CD4-positive, alpha-beta T cell treated with Interleukin-10 for 1 hour (primary cell): Measurements from ENCODE around the gene SLC25A43.
"Not testable (repeated sequence)": the region's sequence is repeated elsewhere in the genome, so short reads cannot be mapped to it uniquely, and the experiment has no call there.

Experiments used
- DNase-seq: peaks from one replicate; pipeline ENCODE4 v3.0.0-alpha.2; 2020

Gene SLC25A43

GRCh38 chrX:119410027-119410819 is 11.1 kb downstream of the SLC25A43 start:
- no peak for DNase-seq

GRCh38 chrX:119410854-119411253 is 11.7 kb downstream of the SLC25A43 start:
- DNase-seq, result no peak

GRCh38 chrX:119411959-119412358 is 12.8 kb downstream of the SLC25A43 start:
- no peak for DNase-seq

- DNase-seq, result no peak
Observed at GRCh38 chrX:119417376-119417775, 18.2 kb downstream of the SLC25A43 start.

GRCh38 chrX:119417842-119418241 is 18.7 kb downstream of the SLC25A43 start:
- no peak for DNase-seq

GRCh38 chrX:119419146-119419545 is 20.0 kb downstream of the SLC25A43 start:
- no peak for DNase-seq

- DNase-seq, result no peak
Observed at GRCh38 chrX:119419898-119420297, 20.8 kb downstream of the SLC25A43 start.

GRCh38 chrX:119421016-119421705 is 22.0 kb downstream of the SLC25A43 start:
- no peak for DNase-seq

- DNase-seq, result no peak
Observed at GRCh38 chrX:119423631-119424030, 24.5 kb downstream of the SLC25A43 start.

- no peak for DNase-seq
Observed at GRCh38 chrX:119424999-119425398, 25.9 kb downstream of the SLC25A43 start.

- DNase-seq, result no peak
Observed at GRCh38 chrX:119427024-119427794, 28.1 kb downstream of the SLC25A43 start.

- no peak for DNase-seq
Observed at GRCh38 chrX:119427795-119428185, 28.7 kb downstream of the SLC25A43 start.

GRCh38 chrX:119429471-119429870 is 30.3 kb downstream of the SLC25A43 start:
- no peak for DNase-seq

- DNase-seq, result not testable (repeated sequence)
Observed at GRCh38 chrX:119441295-119441694, 42.2 kb downstream of the SLC25A43 start.

GRCh38 chrX:119442286-119442685 is 43.1 kb downstream of the SLC25A43 start:
- DNase-seq, result no peak

GRCh38 chrX:119453202-119453601 is 54.1 kb downstream of the SLC25A43 start:
- no peak for DNase-seq

- DNase-seq, result no peak
Observed at GRCh38 chrX:119455264-119455663, 56.1 kb downstream of the SLC25A43 start.

GRCh38 chrX:119459181-119459580 is 60.0 kb downstream of the SLC25A43 start:
- DNase-seq, result no peak

GRCh38 chrX:119465555-119465954 is 66.4 kb downstream of the SLC25A43 start:
- no peak for DNase-seq

- no peak for DNase-seq
Observed at GRCh38 chrX:119466970-119467369, 67.8 kb downstream of the SLC25A43 start.

GRCh38 chrX:119467433-119467832 is 68.3 kb downstream of the SLC25A43 start:
- DNase-seq, result no peak

GRCh38 chrX:119467842-119468550 is 68.9 kb downstream of the SLC25A43 start, which contains the start of gene SLC25A5:
Gene SLC25A5, plus strand, starts transcription at chrX:119468444. Its CDS starts 72 bp downstream, at chrX:119468516.
- DNase-seq, result peak; percentile 89
